Stimulated activated CD4-positive, alpha-beta T cell treated with anti-CD3 and anti-CD28 coated beads, Interleukin-15, amount 100 ng/mL, for 48 hours (primary cell): ENCODE measurements around the gene INO80B.
"Not testable (repeated sequence)": the region's sequence is repeated elsewhere in the genome, so short reads cannot be mapped to it uniquely, and the experiment has no call there.

Source experiments
- DNase-seq, 2 donors: peaks; one replicate each; pipeline ENCODE4 v3.0.0-alpha.2; 2020; ENCODE audit warnings: low read depth in 2 of 2

The INO80B gene

GRCh38 chr2:74425523-74425922 lies 29.4 kb upstream of the INO80B start:
- no peak for DNase-seq

GRCh38 chr2:74426181-74426758 lies 28.6 kb upstream of the INO80B start:
- DNase-seq = no peak

DNA sequence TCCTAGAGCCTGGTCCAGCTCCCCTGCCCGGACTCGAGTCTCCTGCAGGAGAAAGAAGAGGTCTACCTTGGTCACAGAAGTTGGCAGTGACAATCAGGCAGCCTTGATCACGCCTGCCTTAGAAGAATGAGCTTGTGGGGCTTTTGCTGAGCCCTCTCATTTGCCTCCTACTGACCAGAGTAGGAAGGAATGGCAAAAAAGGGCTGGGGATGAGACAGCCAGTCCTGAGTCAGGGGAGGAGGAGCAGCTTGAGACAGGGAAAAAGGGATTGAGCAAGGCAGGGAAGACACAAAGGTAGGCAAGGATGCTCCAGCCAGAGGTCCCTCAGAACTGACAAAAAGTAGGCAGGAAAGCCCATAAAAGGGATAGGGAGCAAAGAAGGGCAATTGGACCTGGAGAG lies 27.3 kb upstream of the INO80B start:
- DNase-seq = no peak

GRCh38 chr2:74428675-74429074 lies 26.2 kb upstream of the INO80B start:
- DNase-seq = no peak

DNA sequence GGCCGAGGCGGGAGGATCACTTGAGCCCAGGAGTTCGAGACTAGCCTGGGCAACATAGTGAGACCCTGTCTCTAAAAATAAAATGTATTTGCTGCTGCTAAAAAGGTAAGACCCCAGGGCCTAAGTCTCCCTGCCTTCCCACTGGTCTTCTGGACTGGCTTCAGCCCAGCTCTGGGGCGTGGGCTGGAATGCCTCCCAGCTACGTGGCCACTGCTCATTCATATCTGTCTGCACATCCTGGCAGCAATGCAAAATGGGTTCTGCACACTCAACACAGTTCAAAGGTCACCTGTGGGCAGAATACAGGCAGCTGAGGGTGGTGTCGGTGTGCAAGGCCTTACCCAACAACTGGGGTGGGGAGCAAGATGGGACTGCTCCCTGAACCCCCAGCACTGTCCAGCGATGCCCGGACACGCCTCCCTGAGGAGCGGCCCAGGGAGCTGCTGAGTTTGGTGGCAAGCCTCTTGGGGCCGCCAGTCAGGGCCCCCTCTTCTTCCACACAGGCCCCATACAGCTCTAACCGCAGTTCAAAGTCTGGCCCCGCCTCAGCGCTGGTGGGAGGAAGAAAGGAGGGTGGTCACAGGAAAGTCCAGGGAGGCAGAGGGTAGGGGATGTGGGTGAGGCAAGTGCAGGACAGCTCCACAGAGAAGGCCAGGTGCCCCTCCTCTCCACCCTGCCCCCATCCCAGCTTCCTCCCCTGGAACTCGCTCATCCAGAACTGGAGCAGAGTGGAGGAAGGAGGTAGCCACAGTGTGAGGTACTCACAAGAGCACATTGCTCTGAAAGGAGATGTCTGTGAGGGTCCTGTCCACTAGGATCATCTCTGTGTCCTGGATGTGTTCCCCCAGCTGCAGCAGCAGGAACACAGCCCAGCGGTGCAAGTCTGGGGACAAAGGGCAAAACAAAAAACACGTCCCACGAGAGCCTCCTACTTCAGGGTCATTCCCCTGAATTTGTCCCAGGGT lies 25.1 kb upstream of the INO80B start:
- no peak for DNase-seq

- DNase-seq = no peak
Measured at GRCh38 chr2:74430502-74430901, 24.4 kb upstream of the INO80B start.

- no peak for DNase-seq
Measured at GRCh38 chr2:74436111-74436805, 18.6 kb upstream of the INO80B start.

GRCh38 chr2:74436848-74437695 lies 17.8 kb upstream of the INO80B start:
- DNase-seq = no peak

GRCh38 chr2:74438248-74438647 lies 16.6 kb upstream of the INO80B start:
- DNase-seq = no peak

- DNase-seq = no peak
Measured at GRCh38 chr2:74439373-74439772, 15.5 kb upstream of the INO80B start.

DNA sequence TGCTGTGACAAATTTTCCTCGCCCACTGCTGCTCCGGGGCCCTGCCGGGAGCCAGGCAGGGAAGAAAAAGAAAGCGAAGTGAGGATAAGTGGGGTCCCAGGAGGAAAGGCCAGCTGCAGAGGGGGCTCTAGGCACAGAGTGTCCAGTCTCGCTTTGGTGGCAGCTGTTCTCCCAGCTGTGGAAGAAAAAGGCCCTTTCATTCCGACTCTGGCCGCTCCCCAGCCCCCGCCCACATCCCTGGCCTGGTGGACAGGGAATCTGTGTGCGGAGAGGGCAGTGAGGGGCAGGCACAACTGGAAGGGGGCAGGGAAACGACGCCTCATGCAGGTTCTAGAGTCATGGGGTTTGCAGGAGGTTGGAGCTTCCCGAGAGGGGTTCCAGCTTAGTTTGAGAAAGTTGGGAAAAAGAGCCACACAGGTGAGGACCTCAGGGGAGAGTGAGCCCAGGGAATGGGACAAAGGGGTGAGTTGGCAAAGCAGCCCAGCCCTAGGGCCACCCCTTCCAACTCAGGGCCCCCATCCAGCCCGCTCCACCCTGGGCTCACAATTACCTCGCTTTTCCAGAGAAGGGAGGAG lies 15.0 kb upstream of the INO80B start:
- no peak for DNase-seq

DNA sequence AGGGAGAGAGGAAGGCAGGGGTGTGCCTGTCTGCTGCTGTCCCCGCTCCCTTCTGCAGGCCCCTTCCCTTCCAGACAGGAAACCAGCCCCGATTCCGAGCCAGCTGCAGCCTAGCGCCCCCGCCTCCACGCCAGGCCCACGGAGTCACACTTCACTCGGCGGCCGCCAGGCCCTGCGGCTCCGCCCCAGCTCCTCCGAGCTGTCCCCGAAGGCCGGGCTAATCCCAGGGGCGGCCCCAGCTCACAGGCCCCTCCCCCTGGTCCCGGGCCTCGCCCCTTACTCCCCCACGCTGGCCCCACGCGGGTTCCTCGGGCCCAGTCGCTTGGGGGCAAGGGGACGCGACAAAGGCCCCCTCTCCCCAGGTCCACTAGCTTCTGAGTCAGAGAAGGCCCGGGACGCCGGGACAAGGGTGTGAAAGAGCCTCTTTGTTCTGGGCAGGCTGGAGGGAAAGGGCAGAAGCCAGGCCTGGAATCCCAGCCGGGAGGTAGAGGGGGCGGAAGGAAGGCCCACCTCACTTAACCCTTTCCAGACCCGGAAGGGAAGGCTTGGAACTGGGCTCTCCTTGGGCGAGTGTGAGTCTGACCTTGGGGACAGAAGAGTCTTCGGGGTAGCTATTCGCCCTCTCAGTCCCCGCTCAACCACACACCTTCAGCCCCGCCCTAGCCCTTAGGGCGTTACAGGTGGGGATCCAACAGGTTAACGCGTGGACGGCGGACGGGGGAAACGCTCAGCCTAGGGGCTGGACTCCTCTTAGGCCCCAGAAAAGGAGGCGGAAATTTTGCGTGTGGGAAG lies 14.3 kb upstream of the INO80B start:
- peak; percentile 40 to 48 for DNase-seq

- no peak for DNase-seq
Measured at GRCh38 chr2:74441170-74441689, 13.7 kb upstream of the INO80B start.

GRCh38 chr2:74441690-74442482 lies 13.0 kb upstream of the INO80B start, which contains the start of gene RTKN:
RTKN (minus strand) TSS chr2:74441937; CDS start chr2:74441816, 121 bp downstream.
- DNase-seq = no peak

GRCh38 chr2:74442483-74443297 lies 12.2 kb upstream of the INO80B start:
- not testable (repeated sequence) for DNase-seq

DNA sequence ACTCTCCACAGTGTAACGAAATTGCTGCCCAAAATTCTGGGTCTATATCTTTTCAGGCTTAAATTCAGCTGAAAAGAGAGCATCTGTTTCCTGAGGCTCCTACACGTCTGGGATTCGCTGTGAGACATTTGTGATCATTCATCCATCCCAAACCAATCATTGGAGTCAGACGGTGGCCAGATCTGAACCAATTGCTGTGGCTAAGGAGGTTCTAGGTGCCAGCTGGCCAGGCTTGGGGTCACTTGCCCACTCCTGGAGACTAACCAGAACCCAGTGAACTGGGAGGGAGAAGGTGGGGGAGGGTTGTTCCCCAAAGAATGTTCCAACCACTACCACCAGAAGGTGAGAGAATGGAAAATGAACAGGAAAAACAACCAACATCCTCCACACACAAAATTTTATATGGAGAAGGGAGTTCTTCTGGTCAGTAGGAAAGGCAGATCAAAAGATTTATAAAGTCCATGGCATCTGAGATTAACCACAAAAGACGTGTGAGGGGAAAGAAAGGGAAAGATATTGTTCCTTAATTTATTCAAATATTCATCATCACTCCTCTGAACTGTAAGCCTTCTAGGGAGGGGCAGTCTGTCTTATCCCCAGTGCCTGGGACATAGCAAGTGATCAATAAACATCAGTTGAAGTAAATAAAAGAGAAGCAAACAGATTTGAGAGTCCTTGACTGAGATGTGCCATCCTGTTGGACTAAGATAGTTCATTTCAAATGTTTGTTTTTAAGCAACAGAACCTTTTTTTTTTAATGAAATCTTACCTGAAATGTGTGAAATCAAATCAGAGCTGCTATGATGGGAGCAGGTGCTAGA lies 10.2 kb upstream of the INO80B start:
- DNase-seq = no peak

DNA sequence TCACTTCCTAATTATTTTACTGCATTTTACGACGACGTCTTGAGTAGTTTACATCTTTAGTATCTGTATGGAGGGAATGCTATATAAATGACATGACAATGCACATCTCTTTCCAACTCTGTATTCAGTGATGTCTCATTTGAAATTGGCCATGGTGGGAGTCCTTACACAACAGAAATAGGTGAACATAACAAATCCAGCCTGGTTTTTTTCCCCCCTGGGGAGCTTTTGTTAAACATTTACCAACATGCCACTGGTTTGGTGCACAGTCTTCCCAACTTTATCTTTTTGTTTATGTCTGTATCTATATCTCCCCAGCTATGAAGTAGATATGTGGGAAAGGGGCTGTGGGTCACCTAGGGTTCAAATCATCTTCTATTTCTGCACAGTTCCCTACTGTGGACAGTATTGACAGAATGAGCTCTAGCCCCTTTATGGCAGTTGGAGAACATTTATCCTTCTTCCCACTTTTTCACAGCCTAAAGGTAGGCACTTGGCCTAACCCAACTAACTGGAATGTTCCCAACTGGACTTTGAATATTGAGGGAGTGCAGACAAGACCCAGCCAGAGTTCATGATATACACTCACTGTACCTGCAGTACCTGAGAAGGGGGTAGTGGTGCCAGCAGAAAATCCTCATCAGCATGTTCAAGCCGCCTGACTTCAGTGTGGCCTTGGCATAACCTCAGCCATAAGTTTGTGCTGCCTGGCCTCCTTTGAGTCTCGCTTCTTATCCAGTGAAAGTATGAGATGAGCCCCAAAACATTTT lies 7.5 kb upstream of the INO80B start:
- no peak for DNase-seq
